Stimulated activated CD4-positive, alpha-beta T cell treated with anti-CD3 and anti-CD28 coated beads, Interleukin-1b, Interleukin-23, amount 100 ng/mL, for 24 hours (primary cell): Measurements from ENCODE around the gene SLC38A1.

ENCODE experiments used
- DNase-seq, 4 experiments: peaks; one replicate each; pipeline ENCODE4 v3.0.0-alpha.2; 2020; ENCODE audit warnings: low read depth in 4 of 4, low spot score in 1 of 4

SLC38A1 gene

DNA sequence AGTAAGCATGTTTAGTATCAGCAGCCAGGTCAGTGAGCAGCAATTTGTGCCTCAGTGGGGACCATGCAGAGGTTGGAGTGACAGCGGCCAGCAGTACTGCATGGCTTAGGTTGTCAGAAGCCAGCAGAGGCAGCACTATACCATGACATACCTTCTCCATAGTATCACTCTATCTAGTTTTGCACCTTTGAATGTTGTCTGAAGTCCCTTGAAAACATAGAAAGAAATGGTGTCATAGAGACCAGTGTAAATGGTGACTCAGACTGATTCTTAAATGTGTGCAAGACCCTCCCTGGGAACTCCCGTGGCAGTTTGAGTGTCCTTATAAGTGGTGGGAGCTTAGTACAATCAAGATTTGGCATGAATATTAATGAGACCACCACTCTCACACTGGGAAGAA, 124.4 kb downstream of the SLC38A1 start:
- no peak for DNase-seq

DNA sequence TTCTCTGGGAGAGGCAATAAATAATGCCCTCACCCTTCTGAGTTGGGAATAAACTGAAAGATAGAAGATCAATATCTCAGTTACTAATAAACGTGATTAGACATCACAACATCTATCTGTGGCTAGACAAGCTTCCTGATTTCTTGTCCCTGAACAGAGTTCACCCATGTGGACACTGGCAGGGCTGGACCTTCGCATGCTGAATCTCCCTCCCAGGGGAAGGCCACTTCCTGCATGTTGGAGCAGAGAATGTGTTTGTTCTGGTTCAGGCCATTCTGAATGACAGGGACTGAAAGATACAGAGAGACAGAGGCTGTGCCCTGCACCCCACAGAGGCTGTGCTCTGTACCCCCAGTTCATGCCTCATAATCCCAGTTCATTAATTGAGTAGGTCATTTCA, 132.6 kb downstream of the SLC38A1 start:
- DNase-seq = no peak

- DNase-seq = no peak
These were observed 133.1 kb downstream of the SLC38A1 start for GRCh38 chr12:46135750-46136149.

GRCh38 chr12:46134852-46135251, 134.0 kb downstream of the SLC38A1 start:
- DNase-seq = no peak

DNA sequence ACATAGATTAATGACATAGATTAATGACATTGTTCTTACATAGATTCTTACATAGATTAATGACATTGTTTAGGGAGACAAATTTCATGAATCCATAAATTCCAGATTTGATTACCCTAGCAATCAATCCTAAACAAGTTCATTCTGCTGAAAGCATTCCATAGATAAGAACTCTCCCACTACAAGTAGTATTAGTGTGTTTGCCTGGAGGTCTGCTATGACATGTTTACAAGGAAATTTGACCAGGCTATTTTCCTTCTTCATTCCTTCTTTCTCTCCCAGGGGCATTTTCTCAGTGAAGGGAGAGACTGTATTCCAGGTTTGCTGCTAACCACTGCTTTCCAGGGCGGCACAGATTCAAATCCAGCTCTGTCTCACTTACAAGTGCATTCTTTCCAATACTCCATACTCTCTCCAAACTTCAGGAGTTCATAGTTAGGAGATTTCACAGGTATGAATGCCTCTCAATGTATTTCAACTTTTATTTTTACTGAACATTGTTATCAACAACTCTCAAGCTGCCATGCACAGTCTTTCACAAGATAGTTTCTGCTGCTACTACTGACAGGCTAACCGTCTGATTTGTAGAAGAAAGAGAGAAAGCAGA, 134.5 kb downstream of the SLC38A1 start:
- DNase-seq = no peak

- no peak for DNase-seq
These were observed 135.1 kb downstream of the SLC38A1 start for GRCh38 chr12:46133751-46134150.
